HL-60 (cell line): ENCODE measurements around the gene CTSH.

Experiments used
- POLR2AphosphoS5 ChIP-seq: IDR thresholded peaks from 2 replicates; pipeline ENCODE4 v1.6.1; 2012; ENCODE audit warnings: low read depth
- TF ChIP-seq, protein P1 (sequence below): IDR thresholded peaks from one replicate; pipeline ENCODE4 v1.5.1; 2011; ENCODE audit warnings: low read length, control low read depth, inconsistent platforms; ENCODE audit not compliant: insufficient read depth

DNA sequence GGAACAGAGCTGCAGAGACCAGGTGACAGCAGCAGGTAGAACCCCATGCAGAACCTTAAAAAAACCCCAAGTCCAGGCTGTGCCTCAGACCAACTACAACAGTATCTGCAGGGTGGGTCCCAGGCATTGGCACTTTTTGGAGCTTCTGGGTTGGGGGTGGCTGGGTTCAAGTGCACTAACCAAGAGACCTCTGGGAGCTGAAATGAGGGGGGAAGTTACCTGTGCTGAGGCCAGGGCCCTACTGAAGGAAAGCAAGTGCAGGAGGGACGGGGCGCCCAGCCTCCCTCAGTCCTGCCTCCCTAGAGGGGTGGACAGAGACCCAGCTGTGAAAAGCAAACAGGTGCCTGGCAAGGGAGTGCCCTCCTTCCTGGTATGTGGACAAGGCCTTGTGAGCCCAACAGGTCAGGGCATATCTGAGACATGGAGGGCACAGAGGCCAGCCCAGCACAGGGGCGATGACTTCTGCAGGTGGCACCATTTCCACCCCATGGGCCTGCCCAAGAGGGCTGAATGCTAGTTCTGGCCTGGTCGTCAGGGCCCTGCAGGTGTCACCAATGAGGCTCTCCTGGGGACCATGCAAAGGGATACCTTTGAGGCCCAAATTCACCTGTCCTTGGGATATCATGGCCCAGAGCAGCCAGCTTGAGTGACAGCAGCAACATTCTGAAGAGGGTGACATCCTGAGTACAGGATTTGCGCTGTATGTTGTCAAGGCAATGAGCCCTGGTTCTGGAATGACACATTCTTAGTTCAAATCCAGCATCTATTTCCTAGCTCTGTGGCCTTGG, 18.7 kb downstream of the CTSH start:
- TF ChIP-seq, protein P1, sequence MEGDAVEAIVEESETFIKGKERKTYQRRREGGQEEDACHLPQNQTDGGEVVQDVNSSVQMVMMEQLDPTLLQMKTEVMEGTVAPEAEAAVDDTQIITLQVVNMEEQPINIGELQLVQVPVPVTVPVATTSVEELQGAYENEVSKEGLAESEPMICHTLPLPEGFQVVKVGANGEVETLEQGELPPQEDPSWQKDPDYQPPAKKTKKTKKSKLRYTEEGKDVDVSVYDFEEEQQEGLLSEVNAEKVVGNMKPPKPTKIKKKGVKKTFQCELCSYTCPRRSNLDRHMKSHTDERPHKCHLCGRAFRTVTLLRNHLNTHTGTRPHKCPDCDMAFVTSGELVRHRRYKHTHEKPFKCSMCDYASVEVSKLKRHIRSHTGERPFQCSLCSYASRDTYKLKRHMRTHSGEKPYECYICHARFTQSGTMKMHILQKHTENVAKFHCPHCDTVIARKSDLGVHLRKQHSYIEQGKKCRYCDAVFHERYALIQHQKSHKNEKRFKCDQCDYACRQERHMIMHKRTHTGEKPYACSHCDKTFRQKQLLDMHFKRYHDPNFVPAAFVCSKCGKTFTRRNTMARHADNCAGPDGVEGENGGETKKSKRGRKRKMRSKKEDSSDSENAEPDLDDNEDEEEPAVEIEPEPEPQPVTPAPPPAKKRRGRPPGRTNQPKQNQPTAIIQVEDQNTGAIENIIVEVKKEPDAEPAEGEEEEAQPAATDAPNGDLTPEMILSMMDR = no peak
- no peak for TF ChIP-seq POLR2AphosphoS5
